OCI-LY7 (cell line): ENCODE results near the gene FFAR4.

Experiments
- EZH2phosphoT487 ChIP-seq: fragments of 200-600 bp; sonication (generic); IDR thresholded peaks from 2 replicates; pipeline ENCODE4 v1.6.1; 2018; ENCODE audit warnings: low read depth, borderline replicate concordance, mild to moderate bottlenecking, mixed run types, antibody characterized with exemption, low read length, moderate library complexity, mixed read lengths
- TF ChIP-seq, protein P1 (sequence below): fragments of 200-600 bp; sonication (generic); conservative IDR thresholded peaks from 2 replicates; pipeline ENCODE4 v1.5.1; 2014; ENCODE audit warnings: mild to moderate bottlenecking, antibody characterized with exemption, low read length, moderate library complexity, mixed read lengths

DNA sequence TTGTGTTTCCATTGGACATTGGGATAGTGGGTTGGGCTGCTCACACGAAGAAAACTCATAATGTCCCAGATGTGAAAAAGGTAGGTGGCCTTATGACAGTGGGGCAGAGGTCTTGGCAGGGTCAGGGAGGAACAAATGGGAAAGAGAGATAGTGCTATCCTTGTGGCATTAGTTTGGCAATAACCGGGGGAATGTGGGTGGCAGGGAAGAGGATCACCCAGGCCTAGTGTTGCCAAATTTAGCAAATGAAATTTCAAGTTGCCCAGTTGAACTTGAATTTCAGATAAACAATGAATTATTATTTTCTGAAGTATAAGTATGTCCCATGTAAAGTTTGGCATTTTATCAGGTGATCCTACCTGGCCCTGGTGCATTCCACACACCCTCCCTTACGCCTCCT lies 46.7 kb downstream of the FFAR4 start:
- TF ChIP-seq, protein P1, sequence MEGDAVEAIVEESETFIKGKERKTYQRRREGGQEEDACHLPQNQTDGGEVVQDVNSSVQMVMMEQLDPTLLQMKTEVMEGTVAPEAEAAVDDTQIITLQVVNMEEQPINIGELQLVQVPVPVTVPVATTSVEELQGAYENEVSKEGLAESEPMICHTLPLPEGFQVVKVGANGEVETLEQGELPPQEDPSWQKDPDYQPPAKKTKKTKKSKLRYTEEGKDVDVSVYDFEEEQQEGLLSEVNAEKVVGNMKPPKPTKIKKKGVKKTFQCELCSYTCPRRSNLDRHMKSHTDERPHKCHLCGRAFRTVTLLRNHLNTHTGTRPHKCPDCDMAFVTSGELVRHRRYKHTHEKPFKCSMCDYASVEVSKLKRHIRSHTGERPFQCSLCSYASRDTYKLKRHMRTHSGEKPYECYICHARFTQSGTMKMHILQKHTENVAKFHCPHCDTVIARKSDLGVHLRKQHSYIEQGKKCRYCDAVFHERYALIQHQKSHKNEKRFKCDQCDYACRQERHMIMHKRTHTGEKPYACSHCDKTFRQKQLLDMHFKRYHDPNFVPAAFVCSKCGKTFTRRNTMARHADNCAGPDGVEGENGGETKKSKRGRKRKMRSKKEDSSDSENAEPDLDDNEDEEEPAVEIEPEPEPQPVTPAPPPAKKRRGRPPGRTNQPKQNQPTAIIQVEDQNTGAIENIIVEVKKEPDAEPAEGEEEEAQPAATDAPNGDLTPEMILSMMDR: no peak
- no peak for TF ChIP-seq EZH2phosphoT487
